Measurements from ENCODE around the gene UQCC2. TPM values are rescaled to one million over a fixed set of nuclear protein-coding genes. Genes with fewer than 3 reads are reported as not detected.

The UQCC2 gene
- total RNA-seq, 4 donors from 2014 or later = 4.6 to 19.6 (median 6.9) TPM

DNA sequence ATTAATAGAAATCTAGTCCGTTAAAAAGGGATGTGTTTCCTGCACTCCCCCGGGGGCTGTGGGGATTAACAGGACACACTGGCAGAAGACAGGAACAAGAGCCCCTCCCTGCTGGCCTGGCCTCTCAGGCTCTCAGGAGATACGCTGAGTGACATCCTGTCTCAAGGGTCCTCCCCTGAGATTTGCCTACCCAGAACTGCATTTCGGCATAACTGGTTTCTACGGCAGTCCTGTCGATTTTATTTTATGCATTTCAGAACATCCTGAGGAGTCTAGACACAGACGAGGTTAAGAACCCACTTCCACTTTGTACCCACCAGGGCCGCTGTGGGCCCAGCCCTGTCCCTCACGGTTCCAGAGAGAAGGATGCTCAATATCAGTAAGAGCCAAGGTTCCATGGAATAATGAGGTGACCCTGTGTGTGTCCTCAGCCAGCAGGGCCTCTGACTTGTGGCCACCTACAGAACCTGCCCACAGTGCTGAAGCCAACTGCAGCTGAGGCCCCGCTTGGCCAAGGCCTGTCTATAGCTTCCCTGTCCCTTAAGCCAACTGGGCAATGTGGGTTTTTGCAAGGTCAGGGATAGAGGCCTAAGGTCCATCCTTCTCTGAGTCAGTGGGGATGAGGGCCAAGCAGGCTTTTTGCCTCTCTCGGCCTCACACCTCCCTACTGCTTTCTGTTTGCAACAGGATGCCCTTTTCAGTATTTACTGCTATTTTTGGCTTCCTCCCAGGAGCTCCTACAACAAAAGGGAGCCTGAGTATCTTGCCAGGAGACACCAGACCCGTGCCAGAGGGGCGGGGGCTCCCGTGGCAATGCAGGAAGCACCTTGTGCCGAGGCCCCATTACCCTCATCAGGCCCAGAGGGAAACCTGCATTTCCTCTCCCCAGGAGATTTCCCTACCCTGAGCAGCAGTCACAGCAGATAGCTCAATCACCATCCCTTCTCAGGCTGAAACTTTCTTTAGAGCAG, 14.7 kb downstream of the UQCC2 start:
- Histone ChIP-seq H3K9me3 (no peaks in the 10 kb centered on the region), H3K27ac (peak overlapping the region; percentile 40 to 82 (median 62)), H3K36me3 (peaks cover 0 to 48% (median 0%) of the 10 kb centered on the region in 3 donors), H3K4me3 (no peak overlapping the region), H3K27me3 (no peaks in the 10 kb centered on the region), H3K4me1 (peaks cover 0 to 44% (median 16%) of the 10 kb centered on the region in 4 donors)
- no peak for TF ChIP-seq POLR2A (IDR thresholded peaks at IDR 0.05)
- TF ChIP-seq, protein P1, sequence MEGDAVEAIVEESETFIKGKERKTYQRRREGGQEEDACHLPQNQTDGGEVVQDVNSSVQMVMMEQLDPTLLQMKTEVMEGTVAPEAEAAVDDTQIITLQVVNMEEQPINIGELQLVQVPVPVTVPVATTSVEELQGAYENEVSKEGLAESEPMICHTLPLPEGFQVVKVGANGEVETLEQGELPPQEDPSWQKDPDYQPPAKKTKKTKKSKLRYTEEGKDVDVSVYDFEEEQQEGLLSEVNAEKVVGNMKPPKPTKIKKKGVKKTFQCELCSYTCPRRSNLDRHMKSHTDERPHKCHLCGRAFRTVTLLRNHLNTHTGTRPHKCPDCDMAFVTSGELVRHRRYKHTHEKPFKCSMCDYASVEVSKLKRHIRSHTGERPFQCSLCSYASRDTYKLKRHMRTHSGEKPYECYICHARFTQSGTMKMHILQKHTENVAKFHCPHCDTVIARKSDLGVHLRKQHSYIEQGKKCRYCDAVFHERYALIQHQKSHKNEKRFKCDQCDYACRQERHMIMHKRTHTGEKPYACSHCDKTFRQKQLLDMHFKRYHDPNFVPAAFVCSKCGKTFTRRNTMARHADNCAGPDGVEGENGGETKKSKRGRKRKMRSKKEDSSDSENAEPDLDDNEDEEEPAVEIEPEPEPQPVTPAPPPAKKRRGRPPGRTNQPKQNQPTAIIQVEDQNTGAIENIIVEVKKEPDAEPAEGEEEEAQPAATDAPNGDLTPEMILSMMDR (IDR thresholded peaks at IDR 0.05) = no peak
- DNase-seq = peak; percentile 45 to 80 (median 80)

DNA sequence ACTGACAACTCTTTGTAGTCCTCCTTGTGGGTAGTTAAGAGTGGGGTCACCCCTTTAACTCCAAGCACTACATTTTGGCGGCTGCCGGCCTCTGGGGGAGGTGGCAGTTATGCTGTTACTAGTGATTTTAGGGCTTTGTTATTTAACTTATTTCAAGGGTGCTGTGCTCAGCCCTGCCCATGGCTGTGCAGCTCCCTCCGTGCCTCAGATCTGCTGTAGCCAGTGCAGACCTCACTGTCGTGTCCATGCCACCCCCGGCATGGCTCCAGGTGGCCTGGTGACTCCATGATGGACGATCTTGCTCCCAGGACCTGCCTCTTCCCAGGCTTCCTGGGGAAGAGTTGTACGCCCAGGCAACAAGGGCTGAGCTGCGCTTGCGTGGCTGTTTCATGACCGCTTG, 15.4 kb downstream of the UQCC2 start:
- peaks cover 0 to 56% (median 0%) of the 10 kb centered on the region in 3 donors for H3K36me3 ChIP-seq
- H3K4me1 ChIP-seq = peaks cover 0 to 44% (median 16%) of the 10 kb centered on the region in 4 donors
- H3K27me3 ChIP-seq = no peaks in the 10 kb centered on the region
- no peak for DNase-seq
- no peak overlapping the region for H3K4me3 ChIP-seq
- TF ChIP-seq, protein P1 (IDR thresholded peaks at IDR 0.05) = no peak
- no peak for TF ChIP-seq POLR2A (IDR thresholded peaks at IDR 0.05)
- H3K9me3 ChIP-seq = no peaks in the 10 kb centered on the region
- H3K27ac ChIP-seq = peak overlapping the region in 2 of 4 donors; percentile 58 to 82

DNA sequence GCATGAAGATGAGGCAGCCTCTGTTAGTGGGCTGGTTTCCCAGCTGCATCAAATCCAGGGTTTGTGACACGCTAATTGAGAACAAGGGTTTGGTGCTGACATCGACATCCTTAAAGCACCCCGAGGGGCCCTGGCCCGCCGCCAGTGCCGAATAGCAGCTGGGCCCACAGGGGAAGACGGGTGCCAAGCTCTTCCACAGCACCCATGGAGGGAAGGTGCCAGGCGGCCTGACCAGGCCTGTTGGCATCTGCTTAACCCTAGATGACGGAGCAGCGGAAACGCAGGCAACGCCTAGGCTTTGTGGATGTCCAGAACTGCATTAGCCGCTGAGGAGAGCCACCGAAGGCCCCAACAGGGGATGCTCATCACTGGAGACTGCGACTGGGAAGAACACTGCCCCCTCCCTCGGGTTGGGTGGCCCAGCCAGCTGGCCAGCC, 16.0 kb downstream of the UQCC2 start:
- no peak for DNase-seq
- Histone ChIP-seq H3K27me3 (no peaks in the 10 kb centered on the region), H3K4me3 (no peak overlapping the region), H3K36me3 (peaks cover 0 to 62% (median 0%) of the 10 kb centered on the region in 3 donors), H3K4me1 (peaks cover 0 to 44% (median 15%) of the 10 kb centered on the region in 4 donors), H3K9me3 (no peaks in the 10 kb centered on the region), H3K27ac (peak overlapping the region in 1 of 4 donors; percentile 82)
- TF ChIP-seq, protein P1 (IDR thresholded peaks at IDR 0.05) = no peak
- no peak for TF ChIP-seq POLR2A (IDR thresholded peaks at IDR 0.05)

DNA sequence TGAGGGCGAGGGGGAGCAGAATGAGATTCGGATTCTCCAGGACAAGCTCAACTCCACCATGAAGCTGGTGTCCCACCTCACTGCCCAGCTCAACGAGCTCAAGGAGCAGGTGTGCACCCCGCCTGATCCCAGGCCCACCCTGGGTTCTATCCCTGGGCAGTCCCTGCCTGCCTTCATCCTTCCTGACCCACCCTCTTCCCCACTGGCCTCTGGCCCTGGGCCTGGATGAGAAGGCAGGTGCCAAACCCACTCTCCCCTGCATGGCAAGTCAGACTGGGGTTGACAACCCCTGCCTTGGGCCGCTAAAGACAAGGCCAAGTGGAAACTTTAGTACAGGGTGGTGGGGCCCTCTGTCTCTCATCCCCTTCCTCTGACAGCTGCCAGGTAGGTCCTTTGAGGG, 16.5 kb downstream of the UQCC2 start:
- peaks cover 0 to 44% (median 13%) of the 10 kb centered on the region in 4 donors for H3K4me1 ChIP-seq
- DNase-seq = no peak
- H3K4me3 ChIP-seq = no peak overlapping the region
- H3K27ac ChIP-seq = peak overlapping the region in 3 of 4 donors; percentile 35 to 82 (median 68)
- no peaks in the 10 kb centered on the region for H3K9me3 ChIP-seq
- TF ChIP-seq, protein P1 (IDR thresholded peaks at IDR 0.05) = no peak
- TF ChIP-seq POLR2A (IDR thresholded peaks at IDR 0.05) = no peak
- peaks cover 0 to 67% (median 0%) of the 10 kb centered on the region in 3 donors for H3K36me3 ChIP-seq
- H3K27me3 ChIP-seq = no peaks in the 10 kb centered on the region

DNA sequence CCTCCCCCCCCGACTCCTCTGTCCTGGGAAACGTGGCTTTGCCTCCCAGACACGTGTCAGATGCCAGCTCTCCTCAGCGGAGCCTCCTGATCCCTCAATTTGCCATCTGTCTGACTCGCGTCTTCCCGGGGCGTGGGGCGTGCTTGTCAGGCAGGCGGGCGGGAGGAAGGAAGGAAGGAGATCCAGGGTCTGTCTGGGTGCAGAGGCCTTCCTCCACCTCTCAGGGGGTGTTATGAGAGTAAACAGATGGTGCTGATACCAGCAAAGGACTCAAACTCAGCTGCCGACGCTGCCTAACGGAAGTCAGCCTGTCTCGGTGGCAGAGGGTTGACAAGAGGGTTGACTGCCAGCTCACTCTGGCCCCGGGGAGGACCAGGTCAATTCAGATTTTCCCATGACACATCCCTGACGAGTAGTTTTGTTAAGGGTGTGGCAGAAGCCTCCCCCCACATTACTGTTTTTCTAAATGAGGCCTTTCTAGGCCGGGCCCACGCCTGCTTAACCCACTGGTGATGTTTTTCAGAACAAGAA, 17.0 kb downstream of the UQCC2 start:
- peak in 1 of 3 donors; percentile 51 for DNase-seq
- H3K36me3 ChIP-seq = peaks cover 0 to 72% (median 0%) of the 10 kb centered on the region in 3 donors
- no peak overlapping the region for H3K4me3 ChIP-seq
- no peaks in the 10 kb centered on the region for H3K27me3 ChIP-seq
- TF ChIP-seq, protein P1 (IDR thresholded peaks at IDR 0.05) = no peak
- TF ChIP-seq POLR2A (IDR thresholded peaks at IDR 0.05) = no peak
- H3K9me3 ChIP-seq = no peaks in the 10 kb centered on the region
- H3K27ac ChIP-seq = peak overlapping the region in 3 of 4 donors; percentile 35 to 82 (median 68)
- peaks cover 0 to 44% (median 13%) of the 10 kb centered on the region in 4 donors for H3K4me1 ChIP-seq
